Breast epithelium (tissue), 3 donors: ENCODE results near the gene PPP1R18.

Experiments
- CTCF ChIP-seq, 3 donors: fragments of 450-650 bp; IDR thresholded peaks; one replicate each; pipeline ENCODE4 v1.5.1; 2016 to 2017; ENCODE audit warnings: antibody characterized with exemption in 3 of 3, mild to moderate bottlenecking in 3 of 3, moderate library complexity in 3 of 3
- POLR2A ChIP-seq: fragments of 450-650 bp; IDR thresholded peaks from one replicate; pipeline ENCODE4 v1.6.1; 2016; ENCODE audit warnings: antibody characterized with exemption, mild to moderate bottlenecking, moderate library complexity
- POLR2AphosphoS5 ChIP-seq, 3 donors: sonication (generic); formaldehyde crosslinking; IDR thresholded peaks; one replicate each; pipeline ENCODE4 v1.6.1; 2017; ENCODE audit warnings: antibody characterized with exemption in 3 of 3

GRCh38 chr6:30712441-30712945 lies 26.0 kb upstream of the PPP1R18 start:
- no peak for TF ChIP-seq CTCF (IDR thresholded peaks at IDR 0.05)
- TF ChIP-seq POLR2A = no peak
- no peak for TF ChIP-seq POLR2AphosphoS5 (IDR thresholded peaks at IDR 0.05)
